PFSK-1 (cell line): Measurements from ENCODE around the gene XIRP2.

Source experiments
- POLR2AphosphoS5 ChIP-seq: IDR thresholded peaks from 2 replicates; pipeline ENCODE4 v1.6.1; 2012; ENCODE audit warnings: low read depth, mild to moderate bottlenecking, control low read depth, low read length, moderate library complexity
- TAF1 ChIP-seq: IDR thresholded peaks from 2 replicates; pipeline ENCODE4 v1.6.1; 2012; ENCODE audit warnings: low read length, control low read depth, borderline replicate concordance; ENCODE audit not compliant: insufficient read depth

DNA sequence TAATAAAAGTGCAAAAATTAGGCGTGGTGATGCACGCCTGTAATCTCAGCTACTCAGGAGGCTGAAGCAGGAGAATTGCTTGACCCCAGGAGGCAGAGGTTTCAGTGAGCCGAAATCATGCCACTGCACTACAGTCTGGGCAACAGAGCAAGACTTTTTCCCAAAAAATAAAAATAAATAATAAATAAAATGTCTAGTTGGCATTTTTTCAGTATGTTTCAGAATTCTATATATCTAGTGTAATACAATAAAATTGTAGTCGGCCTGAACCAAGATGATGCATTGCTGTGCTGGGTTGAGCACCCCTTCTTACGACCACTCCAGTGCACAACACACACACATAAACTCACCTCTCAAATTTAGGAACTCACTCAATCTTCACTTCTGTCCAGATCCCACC lies 108.2 kb downstream of the XIRP2 start:
- no peak for TF ChIP-seq TAF1
- TF ChIP-seq POLR2AphosphoS5: no peak
